HepG2 (cell line): ENCODE data around the gene NSMCE3. TPM values are rescaled to one million over a fixed set of nuclear protein-coding genes. Genes with fewer than 3 reads are reported as not detected.

Experiments used
- DNMT1 ChIP-seq: sonication (generic); formaldehyde crosslinking; IDR thresholded peaks from 2 replicates; pipeline ENCODE4 v1.5.1; 2020; ENCODE audit warnings: mild to moderate bottlenecking, missing genetic modification reagents
- DPF2 ChIP-seq: sonication (generic); formaldehyde crosslinking; IDR thresholded peaks from 2 replicates; pipeline ENCODE4 v1.4.0; 2020; ENCODE audit warnings: mild to moderate bottlenecking, low read depth, missing genetic modification reagents, borderline replicate concordance
- EED ChIP-seq: sonication (generic); formaldehyde crosslinking; IDR thresholded peaks from 2 replicates; pipeline ENCODE4 v1.5.0; 2020; ENCODE audit warnings: mild to moderate bottlenecking, missing genetic modification reagents
- FIP1L1 ChIP-seq: fragments of 200-400 bp; formaldehyde crosslinking; IDR thresholded peaks from 2 replicates; pipeline ENCODE4 v1.6.1; 2018; ENCODE audit warnings: low read depth, mild to moderate bottlenecking, low read length, moderate library complexity, borderline replicate concordance; ENCODE audit not compliant: insufficient read depth
- KLF12 ChIP-seq: sonication (generic); formaldehyde crosslinking; IDR thresholded peaks from 2 replicates; pipeline ENCODE4 v1.4.0; 2020; ENCODE audit warnings: missing genetic modification reagents, borderline replicate concordance
- MYNN ChIP-seq: sonication (generic); formaldehyde crosslinking; IDR thresholded peaks from 2 replicates; pipeline ENCODE4 v1.4.0; 2020; ENCODE audit warnings: mild to moderate bottlenecking, low read depth, missing genetic modification reagents
- MZF1 ChIP-seq: sonication (generic); formaldehyde crosslinking; IDR thresholded peaks from 2 replicates; pipeline ENCODE4 v1.8.1; 2023; ENCODE audit warnings: mild to moderate bottlenecking, missing genetic modification reagents, borderline replicate concordance
- PHF20 ChIP-seq: sonication (generic); formaldehyde crosslinking; IDR thresholded peaks from 2 replicates; pipeline ENCODE4 v1.5.0; 2020; ENCODE audit warnings: mild to moderate bottlenecking, missing genetic modification reagents
- SMARCC2 ChIP-seq: fragments of 450-650 bp; IDR thresholded peaks from 2 replicates; pipeline ENCODE4 v1.6.1; 2017; ENCODE audit warnings: antibody characterized with exemption, mild to moderate bottlenecking
- SRY ChIP-seq: sonication (generic); formaldehyde crosslinking; IDR thresholded peaks from 2 replicates; pipeline ENCODE4 v1.8.0; 2022; ENCODE audit warnings: mild to moderate bottlenecking, missing genetic modification reagents
- ZBTB4 ChIP-seq: sonication (generic); formaldehyde crosslinking; IDR thresholded peaks from 2 replicates; pipeline ENCODE4 v1.4.0; 2020; ENCODE audit warnings: missing genetic modification reagents, mild to moderate bottlenecking, borderline replicate concordance
- ZFP36L2 ChIP-seq: sonication (generic); formaldehyde crosslinking; IDR thresholded peaks from 2 replicates; pipeline ENCODE4 v1.4.0; 2020; ENCODE audit warnings: missing genetic modification reagents
- ZHX2 ChIP-seq, 2 experiments: sonication (generic) in 1 of 2; formaldehyde crosslinking in 1 of 2; IDR thresholded peaks; 2 replicates each; pipeline versions ENCODE4 v1.6.1 to v1.9.0; 2014 to 2022; ENCODE audit warnings: antibody characterized with exemption in 1 of 2, borderline replicate concordance in 1 of 2, inconsistent platforms in 1 of 2, low read depth in 1 of 2, missing genetic modification reagents in 1 of 2
- ZNF232 ChIP-seq: sonication (generic); formaldehyde crosslinking; IDR thresholded peaks from 2 replicates; pipeline ENCODE4 v1.4.0; 2020; ENCODE audit warnings: missing genetic modification reagents, borderline replicate concordance
- ZNF331 ChIP-seq: sonication (generic); formaldehyde crosslinking; IDR thresholded peaks from 2 replicates; pipeline ENCODE4 v1.4.0; 2020; ENCODE audit warnings: missing genetic modification reagents
- ZNF383 ChIP-seq: sonication (generic); formaldehyde crosslinking; IDR thresholded peaks from 2 replicates; pipeline ENCODE4 v1.4.0; 2020; ENCODE audit warnings: missing genetic modification reagents, mild to moderate bottlenecking, borderline replicate concordance
- ZNF552 ChIP-seq: sonication (generic); formaldehyde crosslinking; IDR thresholded peaks from 2 replicates; pipeline ENCODE4 v1.9.0; 2022; ENCODE audit warnings: missing genetic modification reagents, mild to moderate bottlenecking, borderline replicate concordance
- ZNF639 ChIP-seq: conservative IDR thresholded peaks from 2 replicates; pipeline ENCODE4 v1.6.1; 2018; ENCODE audit warnings: missing genetic modification reagents
- polyA plus RNA-seq, 8 experiments: library from polyadenylated mRNA; depleted of rRNA in 3 of 8; stranded (reverse) in 7 of 8; unstranded in 1 of 8; fragments of >200 nt; fragmentation: Illumina TruSeq in 4 of 8; extraction: Trizol in 4 of 8; gene quantifications; 2 replicates each; pipeline versions ENCODE4 v1.2.1 to v1.2.3, GENCODE V29; 2011 to 2016; ENCODE audit warnings: low read depth in 4 of 8, missing spikeins in 1 of 8, mixed read lengths in 1 of 8; ENCODE audit not compliant: insufficient read depth in 1 of 8
- total RNA-seq, 5 experiments: library from RNA; depleted of rRNA; stranded (reverse); fragments of >200 nt; fragmentation: Illumina TruSeq; extraction: Trizol; gene quantifications; 2 replicates each; pipeline ENCODE4 v1.2.3, GENCODE V29; 2016; ENCODE audit warnings: low read depth in 1 of 5

The NSMCE3 gene
- total and polyA plus RNA-seq, 2 of the 13 experiments (the other 11 are each of a cell fraction or from before 2014, with no cell fraction given) = 3.0 to 3.7 TPM

- TF ChIP-seq ZBTB4 (CRISPR knock-in tag) (no peak), EED (CRISPR knock-in tag) (0 out of 2 replicates have a peak, but pooled peaks have one; percentile 30), ZHX2 (IDR thresholded peaks at IDR 0.05; ENCODE audit: low read depth) (peak; percentile 86), ZHX2 (CRISPR knock-in tag; IDR thresholded peaks at IDR 0.05; ENCODE audit: borderline replicate concordance) (0 out of 2 replicates have a peak, but pooled peaks have one; percentile 47), PHF20 (CRISPR knock-in tag) (peak; percentile 61), ZNF552 (CRISPR knock-in tag) (peak; percentile 32; the same call in 1 of the 2 replicates), ZNF383 (no peak), DPF2 (CRISPR knock-in tag) (no peak), SMARCC2 (no peak), MYNN (no peak), FIP1L1 (no peak), ZNF331 (CRISPR knock-in tag) (peak; percentile 30; the same call in 1 of the 2 replicates), MZF1 (0 out of 2 replicates have a peak, but pooled peaks have one; percentile 44), ZFP36L2 (no peak), KLF12 (CRISPR knock-in tag) (0 out of 2 replicates have a peak, but pooled peaks have one; percentile 42), ZNF232 (CRISPR knock-in tag) (peak; percentile 67; the same call in 1 of the 2 replicates), ZNF639 (CRISPR knock-in tag) (0 out of 2 replicates have a peak, but pooled peaks have one; percentile 40), DNMT1 (no peak), SRY (peak; percentile 31; the same call in 1 of the 2 replicates)
Observed at GRCh38 chr15:29269485-29270168, at the start of gene NSMCE3 (continued).
